Heart right ventricle (tissue), 16 donors: ENCODE data around the gene USP6NL. TPM values are rescaled to one million over a fixed set of nuclear protein-coding genes. Genes with fewer than 3 reads are reported as not detected.

Source experiments
- ATAC-seq, 8 donors: fragments of 200-7000 bp; cut with Tn5 transposase; one replicate each; pipeline ENCODE4 v1.9.1; 2020; ENCODE audit warnings: mild to moderate bottlenecking in 8 of 8, moderate library complexity in 8 of 8, moderate number of reproducible peaks in 1 of 8
- DNase-seq, 2 donors: peaks; one replicate each; pipeline ENCODE4 v3.0.0-alpha.2; 2020
- H3K27ac ChIP-seq, 10 donors: fragments of 200-600 bp; sonication (generic) in 2 of 10; one replicate each; pipeline versions ENCODE4 v1.5.0 to v1.8.0; 2020 to 2022; ENCODE audit warnings: mild to moderate bottlenecking in 3 of 10
- H3K27me3 ChIP-seq, 7 donors: fragments of 200-600 bp; one replicate each; pipeline ENCODE4 v1.8.0; 2021 to 2022; ENCODE audit warnings: mild to moderate bottlenecking in 2 of 7
- H3K36me3 ChIP-seq, 9 donors: fragments of 200-600 bp; sonication (generic) in 1 of 9; one replicate each; pipeline versions ENCODE4 v1.5.0 to v1.8.0; 2020 to 2022; ENCODE audit warnings: mild to moderate bottlenecking in 2 of 9
- H3K4me1 ChIP-seq, 9 donors: fragments of 200-600 bp; sonication (generic) in 1 of 9; one replicate each; pipeline versions ENCODE4 v1.5.0 to v1.8.0; 2020 to 2022; ENCODE audit warnings: mild to moderate bottlenecking in 4 of 9
- H3K4me3 ChIP-seq, 10 donors: fragments of 200-600 bp; sonication (generic) in 2 of 10; one replicate each; pipeline versions ENCODE4 v1.5.0 to v1.8.0; 2020 to 2022; ENCODE audit warnings: mild to moderate bottlenecking in 7 of 10, moderate library complexity in 2 of 10
- H3K9me3 ChIP-seq, 11 donors: fragments of 200-600 bp in 10 of 11; sonication (generic) in 2 of 11; one replicate each; pipeline versions ENCODE4 v1.5.0 to v1.8.0; 2013 to 2022; ENCODE audit warnings: mild to moderate bottlenecking in 2 of 11, control low read depth in 1 of 11, moderate library complexity in 1 of 11
- CTCF ChIP-seq, 9 donors: fragments of 200-600 bp; sonication (generic) in 2 of 9; IDR thresholded peaks; one replicate each; pipeline versions ENCODE4 v1.5.0 to v1.8.0; 2021 to 2022; ENCODE audit warnings: antibody characterized with exemption in 9 of 9, mild to moderate bottlenecking in 5 of 9, moderate library complexity in 1 of 9
- WGBS, 2 donors: extraction: QIAGEN DNeasy Blood & Tissue Kit; methylation state at CpG; one replicate each; pipeline ENCODE4 v1.1.7; 2013; ENCODE audit warnings: inconsistent platforms in 1 of 2; 5-methylcytosine and 5-hydroxymethylcytosine counted together
- intact Hi-C, 10 donors: fragments of 100-400 bp; cut with DNase I; formaldehyde crosslinking; loops; one replicate each; pipeline versions ENCODE4 v1.11.1 to v1.14.2; 2022
- polyA plus RNA-seq, 2 donors: library from polyadenylated mRNA; stranded (reverse); fragments of 200-250 nt; gene quantifications; one replicate each; pipeline ENCODE4 v1.2.3, GENCODE V29; 2013
- total RNA-seq, 10 donors: library from RNA; stranded (reverse); fragmentation: NEBNext Ultra II Directional in 3 of 10; extraction: Animal tissue kit (Norgen Biotek cat#: 25700) in 3 of 10; gene quantifications; one replicate each; pipeline versions ENCODE4 v1.2.1 to v1.2.4, GENCODE V29; 2021 to 2023
- donor health status: Arrhythmogenic right ventricular cardiomyopathy.
- donor health status: ischemic (EF 13 %, LVEDD 7.1; RV severe dilation, severe dysfunction).
- donor health status: healthy with polysubstance abuse.
- donor health status: DM: no; HTN: yes; CAD: no.
- donor health status: DM: no; HTN: no; CAD: no.
- donor health status: ischemic (EF 25% LVEDD 6.9; RV normal size, moderate dysfunction).
- donor health status: ischemic (EF 25% LVEDD 5.7; RV mildly dilated, moderate dysfunction).
- donor health status: healthy.
- donor health status: DM: yes; HTN: yes; CAD: no.
- donor health status: Ischemic cardiomyopathy.
- donor health status: ischemic (EF 35%, LVEDD 5.7; RV mildly dilated, moderate dysfunction).
- donor health status: nonischemic (EF 11% LVEDD 7.7; RV severe dilation, severe dysfunction).
- donor health status: DM: yes; HTN: yes; CAD: no.
- donor health status: PGD.
- donor health status: ischemic (EF 29% LVEDD 5.4; RV normal size, mild dysfunction).
- donor health status: nonischemic (EF 23%, LVEDD 6.1; RV moderate dilation, normal function).

Gene USP6NL
- total and polyA plus RNA-seq, 12 donors: 1.8 to 11.1 (median 8.2) TPM

GRCh38 chr10:11626071-11626470, 14.6 kb upstream of the USP6NL start:
- no peak for ATAC-seq
- Histone ChIP-seq H3K4me1 (peaks cover 0 to 11% (median 0%) of the 10 kb centered on the region in 9 donors), H3K9me3 (no peaks in the 10 kb centered on the region), H3K27me3 (peaks cover 0 to 5% (median 0%) of the 10 kb centered on the region in 7 donors), H3K4me3 (no peak overlapping the region), H3K36me3 (no peaks in the 10 kb centered on the region), H3K27ac (no peak overlapping the region)
- TF ChIP-seq CTCF (IDR thresholded peaks at IDR 0.05): no peak
- DNase-seq: no peak
- intact Hi-C loops: no loop called here
- WGBS, 2 donors: 89% methylated on average over 3 of the region's 3 CpGs

GRCh38 chr10:11625019-11625735, 13.7 kb upstream of the USP6NL start:
- TF ChIP-seq CTCF (IDR thresholded peaks at IDR 0.05): no peak
- Histone ChIP-seq H3K4me3 (no peak overlapping the region), H3K4me1 (peaks cover 0 to 11% (median 0%) of the 10 kb centered on the region in 9 donors), H3K36me3 (no peaks in the 10 kb centered on the region), H3K9me3 (no peaks in the 10 kb centered on the region), H3K27me3 (peaks cover 0 to 5% (median 0%) of the 10 kb centered on the region in 7 donors), H3K27ac (no peak overlapping the region)
- ATAC-seq (peak in 1 of 8 donors; percentile 37), DNase-seq (no peak)
- 75 to 79% methylated on average over 9 of the region's 9 CpGs for WGBS, 2 donors
- intact Hi-C loops: no loop called here

- H3K4me1 ChIP-seq: peaks cover 0 to 5% (median 2%) of the 10 kb centered on the region in 9 donors
- no peak for TF ChIP-seq CTCF (IDR thresholded peaks at IDR 0.05)
- H3K4me3 ChIP-seq: no peak overlapping the region
- H3K36me3 ChIP-seq: no peaks in the 10 kb centered on the region
- H3K27ac ChIP-seq: no peak overlapping the region
- H3K27me3 ChIP-seq: no peaks in the 10 kb centered on the region
- peaks cover 0 to 17% (median 4%) of the 10 kb centered on the region in 11 donors for H3K9me3 ChIP-seq
- intact Hi-C loops: loop anchor here in 4 of 10 donors (10.0 kb wide), 3 partner anchors 92 to 108 kb away; no protein-coding TSS in a partner anchor
- ATAC-seq: no peak
- no peak for DNase-seq
Measured at GRCh38 chr10:11617233-11617632, 5.8 kb upstream of the USP6NL start.

GRCh38 chr10:11616021-11616420, 4.6 kb upstream of the USP6NL start:
- peaks cover 0 to 10% (median 6%) of the 10 kb centered on the region in 9 donors for H3K4me1 ChIP-seq
- H3K36me3 ChIP-seq: no peaks in the 10 kb centered on the region
- peaks cover 0 to 17% (median 4%) of the 10 kb centered on the region in 11 donors for H3K9me3 ChIP-seq
- H3K27me3 ChIP-seq: no peaks in the 10 kb centered on the region
- H3K27ac ChIP-seq: no peak overlapping the region
- WGBS, 2 donors: 89 to 95% methylated on average over 5 of the region's 5 CpGs
- intact Hi-C loops: loop anchor here in 4 of 10 donors (10.0 kb wide), 3 partner anchors 91 to 109 kb away; no protein-coding TSS in a partner anchor
- ATAC-seq (no peak), DNase-seq (no peak)
- TF ChIP-seq CTCF (IDR thresholded peaks at IDR 0.05): no peak
- H3K4me3 ChIP-seq: no peak overlapping the region
